Spleen (tissue), 7 donors: ENCODE data around the gene ZNF516.

ENCODE experiments used
- CTCF ChIP-seq, 11 experiments: fragments of 200-600 bp in 7 of 11; fragments of 450-650 bp in 4 of 11; sonication (generic) in 4 of 11; IDR thresholded peaks in 8 of 11; conservative IDR thresholded peaks in 3 of 11; 1 replicate in 7 of 11; 2 replicates in 4 of 11; pipeline versions ENCODE4 v1.4.0 to v1.8.0; 2016 to 2021; ENCODE audit warnings: antibody characterized with exemption in 11 of 11, inconsistent platforms in 4 of 11, mild to moderate bottlenecking in 1 of 11
- POLR2A ChIP-seq, 3 donors: fragments of 450-650 bp; IDR thresholded peaks; one replicate each; pipeline ENCODE4 v1.5.1; 2017; ENCODE audit warnings: antibody characterized with exemption in 3 of 3, mild to moderate bottlenecking in 1 of 3
- POLR2AphosphoS5 ChIP-seq, 3 donors: sonication (generic); formaldehyde crosslinking; IDR thresholded peaks; one replicate each; pipeline ENCODE4 v1.5.1; 2017; ENCODE audit warnings: antibody characterized with exemption in 3 of 3
- donor health status: DM: no; HTN: no; CAD: no; lungs with moderate emphysema.
- donor health status: DM: no; HTN: no; CAD: no.
- donor health status: DM: no; HTN: no; CAD: no.

GRCh38 chr18:76394780-76395476 is 100.1 kb downstream of the ZNF516 start:
- TF ChIP-seq CTCF (IDR thresholded peaks at IDR 0.05 in 8 of 11, conservative IDR thresholded peaks at IDR 0.05 in 3 of 11): no peak
- TF ChIP-seq POLR2AphosphoS5 (IDR thresholded peaks at IDR 0.05): no peak
- no peak for TF ChIP-seq POLR2A (IDR thresholded peaks at IDR 0.05)
